ENCODE results near the gene MRPL37.
"Not testable (repeated sequence)": the region's sequence is repeated elsewhere in the genome, so short reads cannot be mapped to it uniquely, and the experiment has no call there.

Gene MRPL37

GRCh38 chr1:54199765-54200518 is at the start of gene MRPL37, which contains the start of gene CYB5RL:
Gene MRPL37, plus strand, starts transcription at chr1:54200167. Its CDS starts 77 bp downstream, at chr1:54200244.
Gene CYB5RL, minus strand, starts transcription at chr1:54200030. Its CDS starts 4,414 bp downstream, at chr1:54195616.
- peak; percentile 98 for DNase-seq

- no peak for DNase-seq
These were observed 49.0 kb upstream of the MRPL37 start for GRCh38 chr1:54151013-54151412.

GRCh38 chr1:54152696-54153095 is 47.3 kb upstream of the MRPL37 start, which contains the start of gene CDCP2:
Gene CDCP2, minus strand, starts transcription at chr1:54153000. Its CDS starts 78 bp downstream, at chr1:54152922.
- DNase-seq: no peak

- no peak for DNase-seq
These were observed 46.2 kb upstream of the MRPL37 start for GRCh38 chr1:54153535-54154439.

GRCh38 chr1:54156201-54156600 is 43.8 kb upstream of the MRPL37 start:
- no peak for DNase-seq

GRCh38 chr1:54156986-54157385 is 43.0 kb upstream of the MRPL37 start:
- DNase-seq: no peak

- no peak for DNase-seq
These were observed 42.6 kb upstream of the MRPL37 start for GRCh38 chr1:54157401-54157800.

GRCh38 chr1:54158071-54158470 is 41.9 kb upstream of the MRPL37 start:
- DNase-seq: no peak

- DNase-seq: no peak
These were observed 40.1 kb upstream of the MRPL37 start for GRCh38 chr1:54159733-54160316.

GRCh38 chr1:54160351-54160750 is 39.6 kb upstream of the MRPL37 start:
- no peak for DNase-seq

GRCh38 chr1:54161495-54162168 is 38.3 kb upstream of the MRPL37 start:
- DNase-seq: no peak

GRCh38 chr1:54163051-54163450 is 36.9 kb upstream of the MRPL37 start:
- no peak for DNase-seq

- no peak for DNase-seq
These were observed 36.4 kb upstream of the MRPL37 start for GRCh38 chr1:54163573-54163972.

- DNase-seq: no peak
These were observed 34.8 kb upstream of the MRPL37 start for GRCh38 chr1:54165146-54165545.

GRCh38 chr1:54166357-54166756 is 33.6 kb upstream of the MRPL37 start:
- not testable (repeated sequence) for DNase-seq

GRCh38 chr1:54167422-54168139 is 32.4 kb upstream of the MRPL37 start:
- no peak for DNase-seq

GRCh38 chr1:54168206-54168965 is 31.6 kb upstream of the MRPL37 start:
- DNase-seq: no peak

- no peak for DNase-seq
These were observed 30.9 kb upstream of the MRPL37 start for GRCh38 chr1:54169068-54169467.

GRCh38 chr1:54171016-54171415 is 29.0 kb upstream of the MRPL37 start:
- DNase-seq: no peak

- DNase-seq: no peak
These were observed 28.4 kb upstream of the MRPL37 start for GRCh38 chr1:54171606-54172005.

All from NCI-H1694 (cell line).